Activated T-cell treated with anti-CD3 and anti-CD28 coated beads for 48 hours (primary cell): ENCODE results near the gene DNAJB6.

Source experiments
- DNase-seq: peaks from one replicate; pipeline ENCODE4 v3.0.0-alpha.2; 2020; ENCODE audit warnings: low read depth

Gene DNAJB6

GRCh38 chr7:157368955-157369354, 32.2 kb downstream of the DNAJB6 start:
- DNase-seq = no peak

DNA sequence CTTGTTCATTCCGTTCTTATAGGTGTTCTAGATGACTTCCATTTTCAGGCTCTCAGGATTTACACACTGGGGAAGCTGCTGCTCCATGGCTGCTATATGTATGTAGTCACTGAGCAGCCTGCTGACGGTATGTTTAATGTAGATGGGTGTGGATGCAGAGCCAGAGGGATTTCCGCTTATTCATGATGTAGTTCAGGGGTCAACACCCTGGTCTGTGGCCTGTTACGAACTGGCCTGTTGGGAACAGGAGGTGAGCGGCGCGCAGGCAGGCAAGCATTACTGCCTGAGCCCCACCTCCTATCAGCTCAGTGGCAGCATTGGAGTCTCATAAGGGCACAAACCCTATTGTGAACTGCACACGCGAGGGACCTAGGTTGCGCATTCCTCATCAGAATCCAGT, 33.9 kb downstream of the DNAJB6 start:
- no peak for DNase-seq

DNA sequence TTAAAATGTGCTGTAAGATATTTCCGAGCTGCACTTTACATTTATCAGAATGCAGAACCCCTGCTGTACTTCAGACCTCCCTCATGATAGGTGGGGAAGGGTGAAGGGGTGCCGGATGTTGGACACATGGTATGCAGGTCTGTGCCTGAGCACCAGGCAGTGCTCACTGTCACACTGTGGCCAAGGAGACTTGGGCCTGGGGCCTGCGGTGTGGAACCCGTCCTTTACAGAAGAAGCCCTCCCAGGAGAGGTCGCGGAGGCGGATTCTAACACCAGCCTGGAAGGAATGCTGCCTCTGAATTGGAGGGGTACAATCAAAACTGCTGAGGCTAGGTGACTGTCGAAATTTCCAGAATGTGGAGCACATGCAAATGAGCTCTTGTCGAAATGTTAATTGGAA, 34.5 kb downstream of the DNAJB6 start:
- no peak for DNase-seq

DNA sequence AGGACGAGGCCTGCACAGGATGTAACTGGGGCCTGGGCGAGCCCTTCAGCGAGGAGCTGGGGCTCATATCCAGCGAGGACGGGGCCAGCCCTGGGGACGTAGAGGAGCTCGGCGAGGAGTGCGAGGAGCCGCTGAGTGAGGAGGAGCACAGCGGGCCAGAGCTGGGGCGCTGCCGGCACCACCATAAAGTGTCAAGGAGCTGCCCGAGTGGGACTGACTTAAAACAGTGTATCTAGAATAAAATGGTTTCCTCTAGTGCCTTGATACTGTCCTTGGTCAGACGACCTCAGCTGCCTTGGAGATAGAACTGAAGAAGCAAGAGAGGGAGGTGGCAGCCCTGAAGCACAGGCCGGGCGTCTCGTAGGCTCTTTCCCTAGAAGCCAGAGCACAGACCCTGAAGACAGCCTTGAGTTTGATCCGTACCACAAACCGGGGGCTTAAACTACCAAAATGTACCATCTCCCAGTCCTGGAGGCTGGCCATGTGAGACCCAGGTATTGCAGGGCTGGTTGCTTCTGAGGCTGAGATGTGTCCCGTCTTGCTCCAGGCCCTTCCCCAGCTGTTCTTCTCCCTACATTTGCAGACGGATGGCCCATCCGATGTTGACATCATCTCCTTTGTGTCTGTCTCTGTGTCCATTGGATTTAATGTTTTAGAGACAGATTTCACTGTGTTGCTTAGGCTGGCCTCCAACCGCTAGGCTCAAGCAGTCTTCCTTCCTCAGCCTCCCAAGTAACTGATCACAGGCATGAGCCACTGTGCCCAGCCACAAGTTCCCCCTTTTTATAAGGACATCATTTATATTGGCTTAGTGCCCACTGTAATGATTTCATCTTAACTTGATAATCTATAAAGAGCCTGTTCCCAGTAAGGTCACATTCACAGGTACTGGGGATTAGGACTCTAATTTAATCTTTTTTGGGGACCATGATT, 35.8 kb downstream of the DNAJB6 start:
- DNase-seq = no peak

DNA sequence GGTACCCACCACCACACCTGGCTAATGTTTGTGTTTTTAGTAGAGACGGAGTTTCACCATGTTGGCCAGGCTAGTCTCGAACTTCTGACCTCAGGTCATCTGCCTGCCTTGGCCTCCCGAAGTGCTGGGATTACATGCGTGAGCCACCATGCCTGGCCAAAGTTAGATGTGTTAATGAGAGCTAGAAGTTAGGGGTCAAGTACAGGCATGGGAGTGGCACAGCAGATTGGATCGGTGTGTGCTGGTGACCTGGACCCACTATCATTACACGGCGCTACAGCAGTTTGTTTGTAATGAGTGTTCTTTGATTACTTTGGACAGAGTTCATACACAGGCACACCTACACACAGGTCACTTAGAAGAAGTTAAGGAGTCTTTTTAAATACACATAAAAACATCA, 36.7 kb downstream of the DNAJB6 start:
- DNase-seq = no peak

DNA sequence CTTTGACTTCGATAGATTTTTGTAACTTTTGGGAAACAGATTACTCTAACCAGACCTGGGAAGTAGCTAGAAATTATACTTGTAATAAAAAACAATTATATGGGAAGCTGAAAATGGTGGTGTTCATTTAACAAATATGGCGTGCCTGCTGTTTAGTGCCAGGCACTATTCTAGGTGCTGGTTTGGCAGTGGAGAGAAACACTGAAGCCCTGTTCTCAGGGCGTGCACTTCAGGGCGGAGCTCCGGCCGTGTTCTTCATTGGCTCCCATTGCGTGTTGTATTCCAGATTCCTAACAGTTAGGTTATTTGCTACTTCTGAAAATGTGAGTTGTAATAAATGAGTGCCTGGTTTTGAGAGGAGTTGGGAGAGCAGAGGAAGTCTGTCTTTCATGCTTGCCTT, 38.6 kb downstream of the DNAJB6 start:
- no peak for DNase-seq

DNA sequence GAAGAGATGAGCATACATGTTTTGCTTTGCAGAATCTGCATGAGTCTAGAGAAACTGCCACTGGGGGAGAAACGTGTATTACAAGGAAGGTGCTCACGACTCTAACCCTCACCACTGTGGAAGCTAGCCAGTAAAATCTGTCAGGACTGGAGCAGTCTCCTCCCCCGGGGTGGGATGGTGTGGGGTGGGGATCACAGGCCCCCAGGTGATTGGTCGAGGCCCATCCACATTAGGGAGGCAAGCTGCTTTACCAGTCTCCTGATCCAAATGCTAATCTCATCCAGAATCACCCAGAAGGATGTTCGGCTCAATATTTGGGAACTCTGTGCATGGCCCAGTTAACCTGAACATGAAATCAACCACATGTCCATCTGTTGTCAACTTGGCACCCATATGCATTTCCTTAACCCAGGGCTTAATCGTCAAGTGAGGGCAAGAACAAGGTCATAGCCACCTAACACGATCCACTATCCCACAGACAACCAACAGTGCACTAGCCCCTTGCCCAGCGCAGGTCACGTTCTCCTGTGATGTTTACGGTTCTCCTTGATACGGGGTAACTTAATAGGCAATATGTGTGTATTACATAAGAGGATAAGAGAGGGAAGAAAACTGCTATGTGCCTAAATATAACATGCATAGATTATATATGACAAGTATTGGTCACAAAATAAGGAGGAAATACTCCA, 40.8 kb downstream of the DNAJB6 start:
- DNase-seq = no peak

- no peak for DNase-seq
Observed at GRCh38 chr7:157378390-157378789, 41.6 kb downstream of the DNAJB6 start.

- no peak for DNase-seq
Observed at GRCh38 chr7:157379493-157379892, 42.7 kb downstream of the DNAJB6 start.

DNA sequence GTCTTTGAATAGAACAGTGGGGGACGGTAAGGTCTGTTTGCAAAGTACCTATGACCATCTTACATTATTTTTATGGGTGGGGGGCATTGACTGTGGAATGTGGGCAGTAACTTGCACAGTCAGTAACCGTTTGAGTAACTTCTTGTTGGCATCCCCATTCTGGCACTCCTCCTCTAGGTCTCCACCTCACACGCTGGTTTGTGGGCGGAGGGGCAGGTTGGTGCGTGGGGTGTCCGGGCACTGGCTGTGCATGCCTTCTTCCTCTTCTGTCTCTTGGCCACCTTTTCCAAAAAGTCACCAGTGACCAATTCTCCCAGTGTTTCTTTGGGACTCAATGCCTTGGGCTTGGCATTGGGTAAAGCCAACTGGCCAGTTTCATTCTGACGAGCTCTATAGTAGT, 43.6 kb downstream of the DNAJB6 start:
- no peak for DNase-seq

DNA sequence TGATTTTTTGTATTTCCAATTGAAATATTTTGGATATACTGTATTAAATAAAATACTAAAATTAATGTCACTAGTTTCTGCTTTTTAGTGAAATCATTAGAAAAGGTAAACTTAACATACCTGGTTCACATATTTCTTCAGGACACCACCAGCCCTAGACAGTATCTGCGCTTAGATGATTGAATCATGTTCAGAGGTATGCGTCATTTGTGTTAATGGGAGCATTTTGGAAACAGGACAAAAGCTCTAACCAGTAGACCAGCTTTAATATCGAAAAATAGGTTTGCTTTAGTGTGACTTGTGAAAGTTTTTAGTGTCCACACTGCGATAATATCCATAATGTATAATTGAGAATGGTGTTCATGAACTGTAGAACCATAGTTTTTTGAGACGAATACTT, 47.1 kb downstream of the DNAJB6 start:
- no peak for DNase-seq

DNA sequence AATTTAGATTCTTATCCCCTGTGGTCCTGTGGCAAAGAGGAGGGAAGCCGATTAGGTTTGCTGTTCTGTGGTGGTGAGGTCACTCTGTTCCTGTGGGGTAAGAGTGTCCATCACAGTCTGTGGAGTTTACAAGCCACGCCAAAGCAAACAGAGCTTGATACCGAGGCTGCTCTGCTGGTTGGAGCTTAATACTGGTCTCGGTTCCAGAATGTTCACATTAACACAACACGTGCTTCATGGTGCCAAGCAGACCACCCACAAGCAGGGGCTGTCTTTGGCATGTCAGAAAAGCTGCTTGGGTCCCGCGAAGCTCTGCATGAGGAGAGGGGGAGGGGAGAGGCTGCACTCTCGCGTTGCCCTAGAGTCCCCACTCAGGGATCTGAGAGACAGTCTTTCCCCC, 47.5 kb downstream of the DNAJB6 start:
- DNase-seq = no peak

- peak; percentile 80 for DNase-seq
Observed at GRCh38 chr7:157386979-157387800, 50.4 kb downstream of the DNAJB6 start.

DNA sequence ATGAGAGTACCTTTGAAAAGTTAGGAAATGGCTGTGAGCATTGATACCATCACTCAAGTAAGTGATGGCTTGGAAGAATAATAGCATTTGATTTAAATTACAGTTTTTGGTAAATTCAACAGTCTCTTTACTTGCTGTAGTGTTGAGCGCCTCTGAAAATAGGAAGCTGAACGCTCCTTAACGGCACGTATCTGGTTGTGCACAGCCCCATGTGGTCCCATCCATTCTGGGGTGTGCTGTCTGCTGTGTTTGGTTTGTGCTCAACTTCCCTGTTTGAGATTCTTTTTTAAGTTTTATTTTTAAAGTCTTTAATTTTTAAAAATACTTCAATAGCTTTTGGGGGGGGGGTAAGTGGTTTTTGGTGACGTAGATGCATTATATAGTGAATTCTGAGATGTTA, 51.5 kb downstream of the DNAJB6 start:
- DNase-seq = no peak

DNA sequence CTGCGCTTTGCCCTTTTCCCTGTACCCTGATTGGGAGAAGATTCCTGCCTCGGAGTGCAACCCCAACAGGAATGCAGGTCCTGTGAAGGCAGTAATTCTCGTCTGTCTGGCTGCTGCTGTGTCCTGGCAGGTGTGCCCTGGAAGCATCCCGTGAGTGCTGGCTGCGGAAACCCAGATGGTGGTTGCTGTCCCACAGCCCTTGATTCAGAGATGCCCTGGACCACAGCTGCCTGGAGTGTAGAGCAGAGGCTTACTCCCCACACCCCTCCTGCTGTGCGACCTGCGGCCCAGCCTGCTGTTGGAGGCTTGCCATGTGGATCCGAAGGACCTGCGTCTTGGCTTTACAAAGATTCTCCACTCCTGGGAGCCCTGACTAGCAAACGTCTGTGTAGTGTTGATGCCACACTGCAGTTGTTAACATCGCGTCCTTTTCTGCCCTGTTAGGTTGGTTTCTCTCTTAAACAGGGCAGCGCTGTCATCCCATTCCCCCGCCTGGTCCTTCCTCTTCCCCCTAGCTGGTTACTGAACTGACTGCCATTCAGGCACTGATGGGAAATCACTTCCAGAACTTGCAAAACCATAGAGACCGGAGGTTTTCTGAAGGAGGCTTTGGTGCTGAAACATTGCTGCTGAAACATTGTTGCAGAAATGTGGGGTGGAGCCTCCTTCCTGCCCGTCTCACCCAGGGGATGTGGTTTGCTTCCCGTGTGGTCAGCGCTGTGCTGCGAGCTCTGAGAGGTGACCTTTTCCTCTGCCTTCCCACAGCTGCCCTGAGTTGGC, 53.3 kb downstream of the DNAJB6 start:
- DNase-seq = no peak

DNA sequence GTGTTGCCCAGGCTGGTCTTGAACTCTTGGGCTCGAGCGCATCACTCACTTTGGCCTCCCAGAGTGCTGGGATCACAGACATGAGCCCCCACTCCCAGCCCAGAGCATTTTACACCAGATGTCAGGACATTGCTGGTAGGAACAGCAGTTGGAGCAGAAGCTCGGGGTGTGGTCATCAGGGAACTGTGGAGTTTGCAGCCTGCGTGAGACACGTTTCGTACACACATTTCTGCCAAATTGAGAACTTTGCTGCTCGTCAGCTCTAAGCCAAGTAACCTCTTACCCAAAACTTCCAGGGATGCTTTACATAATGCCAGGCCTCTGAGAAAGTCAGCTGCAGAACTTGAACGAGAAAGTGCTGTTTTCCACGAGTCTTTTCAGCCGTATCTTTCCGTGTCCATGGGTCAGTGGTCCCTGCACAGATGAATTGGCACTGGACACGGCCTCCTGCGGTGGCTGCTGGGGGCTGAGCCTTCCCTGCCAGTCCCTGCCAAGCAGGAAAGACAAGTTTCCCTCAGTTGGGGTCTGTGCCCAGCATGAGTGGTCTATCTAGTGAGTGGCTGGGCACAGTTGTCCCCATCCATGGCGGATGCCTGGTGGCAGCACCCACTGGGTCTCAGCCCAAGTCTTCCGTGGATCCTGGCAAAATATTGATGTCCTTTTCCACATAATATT, 54.4 kb downstream of the DNAJB6 start:
- no peak for DNase-seq

DNA sequence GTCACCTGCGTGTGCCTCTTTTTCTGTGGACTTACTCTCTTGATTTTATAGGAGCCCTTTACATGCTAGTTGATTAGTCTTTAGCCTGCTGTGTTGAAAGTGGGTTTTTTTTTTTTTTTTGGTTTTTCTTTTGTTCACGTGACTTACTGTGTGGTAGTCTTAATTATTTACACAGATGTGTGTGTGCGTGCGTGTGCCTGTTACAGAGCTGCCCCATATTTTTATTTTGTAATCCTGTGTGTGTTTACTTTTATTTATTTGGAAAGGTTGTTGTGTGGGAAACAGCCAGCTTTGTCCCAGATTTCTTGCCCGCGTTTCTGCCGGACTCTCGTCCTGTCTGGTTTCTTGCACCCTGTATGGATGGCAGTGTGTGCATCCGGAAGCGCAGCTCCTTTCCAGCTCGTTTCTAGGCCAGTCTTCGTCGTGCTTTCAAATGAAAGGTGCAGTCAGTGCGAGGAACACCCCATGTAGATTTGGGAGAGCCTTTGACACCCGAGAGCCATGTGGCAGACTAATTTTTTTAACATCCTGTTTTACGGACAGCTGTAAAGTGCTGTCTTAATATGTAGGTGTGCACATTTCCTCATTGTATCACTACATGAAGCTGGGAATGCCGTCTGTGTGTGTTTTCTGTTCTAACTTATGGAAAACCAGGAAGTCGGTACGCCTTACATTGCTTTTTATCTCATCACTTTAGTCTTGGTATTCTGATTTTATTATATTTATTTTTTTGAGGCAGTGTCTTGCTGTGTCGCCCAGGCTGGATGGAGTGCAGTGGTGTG, 55.6 kb downstream of the DNAJB6 start:
- no peak for DNase-seq

GRCh38 chr7:157394246-157395191, 57.7 kb downstream of the DNAJB6 start:
- DNase-seq = no peak

DNA sequence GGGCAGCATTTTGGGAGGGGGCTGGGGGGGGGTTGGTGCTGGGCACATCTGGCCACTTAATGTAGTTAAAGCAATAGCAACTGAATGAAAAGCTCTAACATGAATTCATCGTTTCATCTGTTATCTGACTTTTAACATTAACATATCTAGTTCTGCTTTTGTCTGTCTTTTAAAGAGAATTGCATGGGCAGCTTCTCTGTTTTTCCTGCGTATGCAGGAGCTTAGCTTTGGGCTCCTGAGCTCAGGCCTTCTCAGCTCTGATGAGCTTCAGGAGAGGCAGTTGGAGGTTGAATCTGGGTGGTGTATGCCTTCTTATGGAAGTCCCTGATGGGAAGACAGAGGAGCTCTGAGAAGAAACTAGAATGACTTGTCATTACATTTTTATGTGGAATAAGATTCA, 58.4 kb downstream of the DNAJB6 start:
- DNase-seq = no peak
